Activated naive CD4-positive, alpha-beta T cell treated with anti-CD3 and anti-CD28 coated beads for 36 hours (primary cell): ENCODE data around the gene RNF145. TPM values are rescaled to one million over a fixed set of nuclear protein-coding genes. Genes with fewer than 3 reads are reported as not detected.
A peak's percentile ranks its signal among the peaks of the same experiment; 100 is the strongest.
"Not testable (repeated sequence)": the region's sequence is repeated elsewhere in the genome, so short reads cannot be mapped to it uniquely, and the experiment has no call there.

Experiments used
- CTCF ChIA-PET: fragments of 350-600 bp; sonication (Branson Sonifier 250); formaldehyde crosslinking; loops from one replicate; lab custom pipeline; 2021; ENCODE audit warnings: antibody characterized with exemption; lab: Charles Lee
- DNase-seq: peaks from one replicate; pipeline ENCODE4 v3.0.0-alpha.2; 2020
- H3K27ac Mint-ChIP-seq: one replicate; pipeline ENCODE4 v1.8.0; 2021; ENCODE audit warnings: mild to moderate bottlenecking, mixed read lengths
- H3K27me3 Mint-ChIP-seq: one replicate; pipeline ENCODE4 v1.8.0; 2021; ENCODE audit warnings: low read depth, mixed read lengths
- H3K36me3 Mint-ChIP-seq: one replicate; pipeline ENCODE4 v1.8.0; 2021; ENCODE audit warnings: low read depth, mixed read lengths
- H3K4me1 Mint-ChIP-seq: one replicate; pipeline ENCODE4 v1.8.0; 2021; ENCODE audit warnings: low read depth, mixed read lengths
- H3K4me3 Mint-ChIP-seq: one replicate; pipeline ENCODE4 v1.8.0; 2021; ENCODE audit warnings: mild to moderate bottlenecking, moderate library complexity, mixed read lengths
- H3K9me3 Mint-ChIP-seq: one replicate; pipeline ENCODE4 v1.8.0; 2021; ENCODE audit warnings: mixed read lengths
- intact Hi-C: fragments of 100-400 bp; cut with micrococcal nuclease; formaldehyde crosslinking; loops from one replicate; pipeline ENCODE4 v1.15.1; 2023
- total RNA-seq, 2 experiments: library from RNA; stranded (reverse); gene quantifications; one replicate each; pipeline ENCODE4 v1.2.3, GENCODE V29; 2021

RNF145 gene
- total RNA-seq, 2 experiments from 2014 or later, result 70.0 to 75.3 TPM

DNA sequence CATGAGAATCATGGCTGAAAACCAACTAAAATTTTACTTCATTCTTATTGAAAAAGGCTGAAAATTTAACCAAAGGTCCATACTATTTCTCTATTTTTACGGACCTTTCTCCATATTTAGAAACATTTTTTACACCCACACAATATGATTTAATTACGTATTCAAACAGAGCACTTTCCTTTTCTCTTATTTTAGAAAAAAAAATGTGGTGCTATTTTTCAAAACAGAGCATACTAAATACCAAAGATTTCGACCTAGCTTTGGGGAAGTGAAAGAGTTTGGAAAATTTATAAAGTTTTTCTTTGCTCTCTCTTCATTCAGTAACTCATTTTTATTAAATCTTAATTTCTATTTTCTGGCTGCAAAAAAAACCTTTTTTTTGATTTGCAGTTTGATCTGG is 38.1 kb downstream of the RNF145 start:
- no peak overlapping the region for H3K4me3 Mint-ChIP-seq
- H3K4me1 Mint-ChIP-seq, result peaks cover 41% of the 10 kb centered on the region
- peaks cover 27% of the 10 kb centered on the region for H3K36me3 Mint-ChIP-seq
- intact Hi-C loops, result loop anchor here (10.0 kb wide), 1 partner anchor 604 kb away; no protein-coding TSS in a partner anchor
- H3K27ac Mint-ChIP-seq, result no peak overlapping the region
- CTCF ChIA-PET, result interaction anchor here (1.1 to 2.0 kb wide), 3 partner anchors 14 to 97 kb away, joined by 3 to 8 read pairs (median 4); no protein-coding TSS in a partner anchor
- DNase-seq, result no peak
- H3K9me3 Mint-ChIP-seq, result no peaks in the 10 kb centered on the region
- no peaks in the 10 kb centered on the region for H3K27me3 Mint-ChIP-seq

DNA sequence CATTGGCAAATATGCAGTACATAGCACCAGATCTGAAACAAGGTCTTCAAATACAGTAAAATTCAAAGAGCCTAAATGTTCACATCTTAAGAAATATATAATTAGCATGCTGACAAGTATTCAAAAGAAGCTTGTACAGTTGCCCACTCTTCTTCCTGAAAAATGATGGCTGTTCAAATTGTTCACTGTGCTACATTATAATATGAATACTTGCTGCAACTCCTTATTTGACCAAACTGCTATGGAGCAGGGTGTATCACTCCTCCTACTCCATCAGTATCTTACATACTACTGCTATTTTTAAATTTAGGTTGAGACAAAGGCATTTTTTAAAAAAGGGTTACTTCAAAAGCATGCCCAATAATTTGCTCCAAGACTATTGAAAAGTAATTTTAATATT is 39.3 kb downstream of the RNF145 start:
- CTCF ChIA-PET, result interaction anchor here (1.2 to 2.0 kb wide), 2 partner anchors 13 to 147 kb away, joined by 4 read pairs; no protein-coding TSS in a partner anchor
- Mint-ChIP-seq H3K27ac (no peak overlapping the region), H3K36me3 (peaks cover 23% of the 10 kb centered on the region), H3K4me3 (no peak overlapping the region), H3K9me3 (no peaks in the 10 kb centered on the region), H3K27me3 (no peaks in the 10 kb centered on the region), H3K4me1 (peaks cover 35% of the 10 kb centered on the region)
- intact Hi-C loops, result loop anchor here (10.0 kb wide), 1 partner anchor 605 kb away; no protein-coding TSS in a partner anchor
- DNase-seq, result no peak

GRCh38 chr5:159166416-159166815 is 42.9 kb downstream of the RNF145 start:
- H3K9me3 Mint-ChIP-seq, result no peaks in the 10 kb centered on the region
- CTCF ChIA-PET, result no interaction called here
- H3K36me3 Mint-ChIP-seq, result peaks cover 15% of the 10 kb centered on the region
- no peak for DNase-seq
- H3K4me3 Mint-ChIP-seq, result no peak overlapping the region
- intact Hi-C loops, result loop anchor here (10.0 kb wide), 2 partner anchors 1238 to 1312 kb away; partner anchors contain the start of genes CLINT1 and FAM200C
- peaks cover 41% of the 10 kb centered on the region for H3K4me1 Mint-ChIP-seq
- peak overlapping the region; percentile 22 for H3K27ac Mint-ChIP-seq
- no peaks in the 10 kb centered on the region for H3K27me3 Mint-ChIP-seq

GRCh38 chr5:159163701-159164046 is 45.7 kb downstream of the RNF145 start:
- intact Hi-C loops, result loop anchor here (1.0 to 10.0 kb wide), 4 partner anchors 16 to 1309 kb away; partner anchors contain the start of genes CLINT1 and FAM200C
- Mint-ChIP-seq H3K4me3 (no peak overlapping the region), H3K4me1 (peaks cover 42% of the 10 kb centered on the region), H3K9me3 (no peaks in the 10 kb centered on the region), H3K27me3 (no peaks in the 10 kb centered on the region), H3K36me3 (peaks cover 16% of the 10 kb centered on the region), H3K27ac (peak overlapping the region; percentile 32)
- DNase-seq, result no peak
- CTCF ChIA-PET, result interaction anchor here (0.6 to 1.6 kb wide), 3 partner anchors 9 to 153 kb away, joined by 4 to 7 read pairs (median 4); no protein-coding TSS in a partner anchor

DNA sequence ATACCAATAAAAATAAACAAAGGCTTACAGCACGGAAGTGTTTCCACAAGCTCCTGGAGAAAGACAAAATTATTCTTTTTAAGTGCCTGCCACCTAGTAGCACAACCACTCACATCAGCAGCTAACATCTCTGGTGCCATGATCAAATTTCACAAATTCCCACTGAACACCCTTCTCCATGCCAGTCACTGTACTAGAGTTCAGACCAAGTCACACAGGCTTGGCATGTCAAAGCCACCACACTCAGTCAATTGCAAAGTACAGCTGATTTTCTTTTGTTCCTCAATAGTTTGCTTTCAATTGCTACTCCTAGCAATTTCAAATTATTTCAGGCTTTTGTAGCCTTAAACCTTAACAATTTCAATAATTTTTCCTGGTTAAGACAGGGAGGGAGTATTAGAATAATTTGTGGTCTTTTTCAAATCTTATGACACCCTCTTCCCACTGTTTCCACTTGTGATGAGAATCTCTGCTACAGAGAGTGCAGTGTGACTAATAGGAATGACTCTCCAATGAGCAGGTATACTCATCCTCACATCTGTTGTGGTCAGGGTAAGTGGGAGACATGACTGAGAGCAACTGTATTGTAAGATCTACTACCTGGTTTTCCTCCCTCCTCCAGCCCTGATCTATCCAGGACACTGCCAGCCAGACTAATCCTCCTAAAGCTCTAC is 46.2 kb downstream of the RNF145 start:
- Mint-ChIP-seq H3K27ac (peak overlapping the region; percentile 32), H3K36me3 (peaks cover 17% of the 10 kb centered on the region), H3K4me1 (peaks cover 47% of the 10 kb centered on the region), H3K9me3 (no peaks in the 10 kb centered on the region), H3K27me3 (no peaks in the 10 kb centered on the region), H3K4me3 (no peak overlapping the region)
- CTCF ChIA-PET, result interaction anchor here (0.6 to 1.6 kb wide), 2 partner anchors 27 to 154 kb away, joined by 4 to 7 read pairs; no protein-coding TSS in a partner anchor
- DNase-seq, result peak; percentile 41
- intact Hi-C loops, result loop anchor here (1.0 to 10.0 kb wide), 4 partner anchors 16 to 1308 kb away; partner anchors contain the start of genes CLINT1 and FAM200C

DNA sequence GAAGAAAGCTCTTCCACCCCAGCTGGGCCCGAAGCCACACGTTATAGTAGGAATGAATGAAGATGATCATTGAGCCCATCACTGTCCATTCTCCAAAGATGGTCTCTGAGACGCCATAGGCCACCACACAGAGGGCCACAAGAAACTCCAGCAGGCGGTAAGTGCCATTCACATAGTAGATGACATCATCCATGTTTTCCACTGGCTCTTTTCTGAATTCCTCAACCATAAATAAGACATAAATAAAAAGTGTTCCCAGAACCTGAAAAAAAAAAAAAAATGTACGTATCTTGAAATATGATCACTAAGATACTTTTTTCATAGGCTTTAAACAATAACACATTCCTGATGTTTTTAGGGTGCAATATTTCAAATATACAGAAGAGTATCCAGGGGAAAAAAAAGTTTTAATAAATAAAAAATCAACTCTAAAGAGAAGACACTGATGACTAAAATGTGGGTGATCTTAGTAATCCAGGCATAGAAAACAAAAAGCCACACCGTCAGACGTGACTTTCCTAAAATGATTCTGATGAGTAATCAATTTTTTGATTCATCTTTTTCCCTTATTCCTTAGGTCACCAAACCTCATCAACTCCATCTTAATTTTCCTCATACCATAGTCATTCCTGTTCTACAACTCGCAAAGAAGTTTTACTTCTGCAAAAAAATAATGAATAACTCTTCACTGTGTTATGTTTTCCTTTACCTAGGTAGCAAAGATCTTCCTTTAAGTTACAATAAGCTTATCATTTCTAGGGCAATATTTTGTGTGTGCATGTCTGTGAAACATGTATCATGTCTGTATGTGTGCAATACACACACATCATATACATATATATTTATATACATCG is 47.8 kb downstream of the RNF145 start:
- CTCF ChIA-PET, result interaction anchor here (0.7 to 1.2 kb wide), 3 partner anchors 29 to 155 kb away, joined by 5 to 7 read pairs (median 6); no protein-coding TSS in a partner anchor
- intact Hi-C loops, result loop anchor here (10.0 kb wide), 2 partner anchors 1243 to 1307 kb away; partner anchors contain the start of genes CLINT1 and FAM200C
- no peak overlapping the region for H3K4me3 Mint-ChIP-seq

GRCh38 chr5:159158553-159159091 is 50.7 kb downstream of the RNF145 start:
- not testable (repeated sequence) for H3K4me3 Mint-ChIP-seq, DNase-seq, H3K9me3 Mint-ChIP-seq, H3K27me3 Mint-ChIP-seq
- peak overlapping the region; percentile 38 for H3K27ac Mint-ChIP-seq
- CTCF ChIA-PET, result interaction anchor here (2.1 to 3.3 kb wide), 2 partner anchors 84 to 153 kb away, joined by 8 to 25 read pairs; no protein-coding TSS in a partner anchor
- intact Hi-C loops, result loop anchor here (10.0 kb wide), 1 partner anchor 756 kb away; the partner anchor contains the start of gene ADRA1B
- H3K36me3 Mint-ChIP-seq, result peaks cover 17% of the 10 kb centered on the region
- peaks cover 50% of the 10 kb centered on the region for H3K4me1 Mint-ChIP-seq

More for the DNA sequence above, 47.8 kb downstream of the RNF145 start:
- H3K27me3 Mint-ChIP-seq, result no peaks in the 10 kb centered on the region
- H3K4me1 Mint-ChIP-seq, result peaks cover 58% of the 10 kb centered on the region
- no peak for DNase-seq
- H3K27ac Mint-ChIP-seq, result peak overlapping the region; percentile 46
- peaks cover 19% of the 10 kb centered on the region for H3K36me3 Mint-ChIP-seq
- no peaks in the 10 kb centered on the region for H3K9me3 Mint-ChIP-seq

DNA sequence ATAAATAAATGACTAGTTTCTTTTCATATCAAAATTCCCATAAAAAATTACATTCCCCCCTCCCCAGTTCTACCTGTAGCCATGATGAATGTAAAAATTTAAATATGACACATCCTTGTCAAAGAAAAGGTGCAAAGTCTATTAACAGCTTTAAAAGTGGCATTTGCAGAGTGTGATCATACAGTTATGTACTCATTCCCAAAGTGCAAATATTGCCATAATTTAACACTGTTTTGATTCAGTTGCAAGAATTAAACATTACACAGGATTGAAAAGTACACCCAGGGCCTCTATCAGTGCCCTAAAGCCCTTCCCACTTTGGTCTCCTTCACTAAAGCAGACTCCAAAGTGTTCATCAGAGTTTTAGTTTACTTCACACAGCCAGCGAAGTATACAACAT is 51.8 kb downstream of the RNF145 start:
- Mint-ChIP-seq H3K36me3 (peaks cover 16% of the 10 kb centered on the region), H3K4me1 (peaks cover 40% of the 10 kb centered on the region), H3K27me3 (no peaks in the 10 kb centered on the region), H3K9me3 (no peaks in the 10 kb centered on the region), H3K4me3 (no peak overlapping the region), H3K27ac (peak overlapping the region; percentile 70)
- CTCF ChIA-PET, result interaction anchor here (0.8 to 3.5 kb wide), 29 partner anchors 10 to 534 kb away, joined by 3 to 56 read pairs (median 8); partner anchors contain the start of gene UBLCP1
- intact Hi-C loops, result loop anchor here (1.0 to 10.0 kb wide), 5 partner anchors 129 to 757 kb away; partner anchors contain the start of gene ADRA1B
- no peak for DNase-seq

DNA sequence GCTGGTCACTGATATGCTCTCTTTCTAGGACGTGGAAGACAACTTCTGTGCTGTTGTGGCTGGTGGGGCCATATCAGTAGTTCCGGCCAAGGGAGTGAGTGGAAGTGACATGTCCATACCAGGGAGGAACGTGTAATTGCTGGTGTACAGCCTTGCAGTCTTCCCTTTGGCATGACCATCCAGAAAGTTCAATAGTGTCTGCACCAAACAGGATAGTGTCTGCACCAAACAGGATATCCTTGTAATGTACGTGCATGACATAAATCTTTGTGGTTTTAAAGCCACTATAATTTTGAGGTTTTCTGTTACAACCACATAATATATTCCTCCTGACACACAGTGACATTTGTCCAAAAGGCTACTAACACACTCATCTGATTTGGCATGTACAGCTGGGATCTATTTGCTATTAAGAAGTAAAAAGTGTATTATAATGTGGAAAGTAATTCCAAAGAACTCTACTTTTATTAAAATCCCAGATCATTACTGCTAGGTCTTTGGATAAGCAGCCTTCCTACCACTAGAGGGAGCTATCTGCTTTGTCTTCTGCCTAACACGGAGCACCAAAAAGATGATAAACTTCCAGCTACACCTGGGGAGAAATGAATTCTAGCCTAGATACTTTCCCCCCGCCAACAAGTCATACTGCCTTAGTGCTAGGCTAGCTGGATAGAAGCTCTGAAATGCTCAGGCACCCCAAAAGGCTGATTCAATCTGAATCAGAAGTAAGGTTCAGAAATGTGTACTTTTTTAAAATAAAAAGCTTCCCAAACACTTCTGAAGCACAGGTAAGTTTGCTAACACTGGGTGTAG is 52.7 kb downstream of the RNF145 start:
- Mint-ChIP-seq H3K36me3 (peaks cover 13% of the 10 kb centered on the region), H3K4me1 (peaks cover 36% of the 10 kb centered on the region), H3K4me3 (no peak overlapping the region), H3K9me3 (no peaks in the 10 kb centered on the region), H3K27ac (peak overlapping the region; percentile 35), H3K27me3 (no peaks in the 10 kb centered on the region)
- CTCF ChIA-PET, result interaction anchor here (0.5 to 3.5 kb wide), 41 partner anchors 10 to 535 kb away, joined by 3 to 56 read pairs (median 4); partner anchors contain the start of gene UBLCP1
- DNase-seq, result peak; percentile 58
- intact Hi-C loops, result loop anchor here (1.0 to 10.0 kb wide), 8 partner anchors 51 to 758 kb away; partner anchors contain the start of genes ADRA1B and UBLCP1

GRCh38 chr5:159155960-159156359 is 53.4 kb downstream of the RNF145 start:
- DNase-seq, result no peak
- Mint-ChIP-seq H3K27me3 (no peaks in the 10 kb centered on the region), H3K4me3 (no peak overlapping the region), H3K4me1 (peaks cover 31% of the 10 kb centered on the region), H3K27ac (no peak overlapping the region), H3K9me3 (no peaks in the 10 kb centered on the region), H3K36me3 (peaks cover 7% of the 10 kb centered on the region)
- intact Hi-C loops, result loop anchor here (1.0 to 10.0 kb wide), 7 partner anchors 51 to 759 kb away; partner anchors contain the start of genes ADRA1B and UBLCP1
- CTCF ChIA-PET, result interaction anchor here (1.1 to 3.5 kb wide), 12 partner anchors 9 to 164 kb away, joined by 3 to 56 read pairs (median 12); partner anchors contain the start of gene UBLCP1
